GM12878 (cell line): ENCODE data around the gene MNT.

Experiments used
- ATF3 ChIP-seq: IDR thresholded peaks from 2 replicates; pipeline ENCODE4 v1.6.1; 2011; ENCODE audit warnings: low read depth, mild to moderate bottlenecking, low read length, moderate library complexity, borderline replicate concordance; ENCODE audit errors: extremely low read depth
- BCL3 ChIP-seq: IDR thresholded peaks from 2 replicates; pipeline ENCODE4 v1.6.1; 2011; ENCODE audit warnings: borderline replicate concordance, low read depth, mild to moderate bottlenecking, moderate library complexity, low read length; ENCODE audit not compliant: insufficient read depth, poor library complexity, severe bottlenecking
- IRF4 ChIP-seq: IDR thresholded peaks from 2 replicates; pipeline ENCODE4 v1.6.1; 2011; ENCODE audit warnings: low read depth, low read length
- MXI1 ChIP-seq: fragments of 150-350 bp; IDR thresholded peaks from 2 replicates; pipeline ENCODE4 v1.6.1; 2011; ENCODE audit warnings: low read depth, mild to moderate bottlenecking, inconsistent platforms, low read length, improper control_type of control experiment
- NFYB ChIP-seq: IDR thresholded peaks from 2 replicates; pipeline ENCODE4 v1.6.1; 2011; ENCODE audit warnings: low read depth, mild to moderate bottlenecking, low read length, improper control_type of control experiment, moderate library complexity; ENCODE audit not compliant: insufficient read depth
- NR2C2 ChIP-seq: IDR thresholded peaks from 2 replicates; pipeline ENCODE4 v1.6.1; 2011; ENCODE audit warnings: borderline replicate concordance, low read depth; ENCODE audit not compliant: control insufficient read depth, insufficient read length
- RB1 ChIP-seq: fragments of 450-650 bp; formaldehyde crosslinking; IDR thresholded peaks from 2 replicates; pipeline ENCODE4 v1.6.1; 2017; ENCODE audit warnings: mild to moderate bottlenecking, borderline replicate concordance
- REST ChIP-seq: IDR thresholded peaks from 2 replicates; pipeline ENCODE4 v1.6.1; 2012; ENCODE audit warnings: mild to moderate bottlenecking, low read depth, low read length
- SREBF2 ChIP-seq: IDR thresholded peaks from 2 replicates; pipeline ENCODE4 v1.6.1; 2012; ENCODE audit warnings: mild to moderate bottlenecking, low read length
- TAF1 ChIP-seq: IDR thresholded peaks from 2 replicates; pipeline ENCODE4 v1.6.1; 2011; ENCODE audit warnings: mild to moderate bottlenecking, low read depth, low read length, borderline replicate concordance
- YY1 ChIP-seq: IDR thresholded peaks from 2 replicates; pipeline ENCODE4 v1.6.1; 2011; ENCODE audit warnings: low read depth, mild to moderate bottlenecking, low read length
- ZBTB33 ChIP-seq: fragments of 450-650 bp; IDR thresholded peaks from 2 replicates; pipeline ENCODE4 v1.6.1; 2017; ENCODE audit warnings: mild to moderate bottlenecking

- TF ChIP-seq RB1, result no peak
- TF ChIP-seq YY1, result no peak
- no peak for TF ChIP-seq REST
- TF ChIP-seq TAF1, result no peak
- no peak for TF ChIP-seq BCL3
- TF ChIP-seq SREBF2, result no peak
- TF ChIP-seq ZBTB33, result no peak
- no peak for TF ChIP-seq NR2C2
- no peak for TF ChIP-seq MXI1
- no peak for TF ChIP-seq IRF4
- TF ChIP-seq ATF3, result no peak
- TF ChIP-seq NFYB, result no peak
These were observed 21.2 kb downstream of the MNT start for GRCh38 chr17:2379489-2380225.
